ENCODE results near the gene LRBA. TPM values are rescaled to one million over a fixed set of nuclear protein-coding genes. Genes with fewer than 3 reads are reported as not detected.
"Not testable (repeated sequence)": the region's sequence is repeated elsewhere in the genome, so short reads cannot be mapped to it uniquely, and the experiment has no call there.

LRBA gene
- total and polyA plus RNA-seq, 8 donors: 7.3 to 156 (median 73.9) TPM

DNA sequence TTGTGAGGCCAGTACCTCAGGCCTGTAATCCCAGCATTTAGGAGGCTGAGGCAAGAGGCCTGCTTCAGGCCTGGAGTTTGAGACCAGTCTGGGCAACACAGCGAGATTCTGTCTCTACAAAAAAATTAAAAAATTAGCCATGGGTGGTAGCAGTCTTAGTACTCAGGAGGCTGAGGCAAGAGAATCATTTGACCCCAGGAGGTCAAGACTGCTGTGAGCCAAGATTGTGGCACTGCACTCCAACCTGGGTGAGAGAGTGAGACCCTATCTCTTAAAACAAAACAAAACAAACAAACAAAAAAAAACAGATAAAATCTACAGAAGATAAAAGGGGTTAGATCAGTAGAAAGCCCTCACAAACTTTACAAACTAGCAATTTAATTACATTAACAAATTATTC, 352.4 kb downstream of the LRBA start:
- Histone ChIP-seq H3K4me3 (no peak overlapping the region), H3K9me3 (no peaks in the 10 kb centered on the region), H3K4me1 (no peaks in the 10 kb centered on the region), H3K27ac (no peak overlapping the region), H3K36me3 (peaks cover 0 to 8% (median 0%) of the 10 kb centered on the region in 4 donors), H3K27me3 (no peaks in the 10 kb centered on the region)
- no peak for DNase-seq
- 92 to 100% (median 100%) methylated on average over 1 of the region's 1 CpG for WGBS, 5 donors
- TF ChIP-seq POLR2AphosphoS5 (IDR thresholded peaks at IDR 0.05) (no peak), POLR2A (IDR thresholded peaks at IDR 0.05) (no peak), EP300 (IDR thresholded peaks at IDR 0.05) (no peak)
- TF ChIP-seq, protein P1, sequence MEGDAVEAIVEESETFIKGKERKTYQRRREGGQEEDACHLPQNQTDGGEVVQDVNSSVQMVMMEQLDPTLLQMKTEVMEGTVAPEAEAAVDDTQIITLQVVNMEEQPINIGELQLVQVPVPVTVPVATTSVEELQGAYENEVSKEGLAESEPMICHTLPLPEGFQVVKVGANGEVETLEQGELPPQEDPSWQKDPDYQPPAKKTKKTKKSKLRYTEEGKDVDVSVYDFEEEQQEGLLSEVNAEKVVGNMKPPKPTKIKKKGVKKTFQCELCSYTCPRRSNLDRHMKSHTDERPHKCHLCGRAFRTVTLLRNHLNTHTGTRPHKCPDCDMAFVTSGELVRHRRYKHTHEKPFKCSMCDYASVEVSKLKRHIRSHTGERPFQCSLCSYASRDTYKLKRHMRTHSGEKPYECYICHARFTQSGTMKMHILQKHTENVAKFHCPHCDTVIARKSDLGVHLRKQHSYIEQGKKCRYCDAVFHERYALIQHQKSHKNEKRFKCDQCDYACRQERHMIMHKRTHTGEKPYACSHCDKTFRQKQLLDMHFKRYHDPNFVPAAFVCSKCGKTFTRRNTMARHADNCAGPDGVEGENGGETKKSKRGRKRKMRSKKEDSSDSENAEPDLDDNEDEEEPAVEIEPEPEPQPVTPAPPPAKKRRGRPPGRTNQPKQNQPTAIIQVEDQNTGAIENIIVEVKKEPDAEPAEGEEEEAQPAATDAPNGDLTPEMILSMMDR (IDR thresholded peaks at IDR 0.05): no peak
- intact Hi-C loops (cut with DNase I; ENCODE audit: low total_unique reads): no loop called here

DNA sequence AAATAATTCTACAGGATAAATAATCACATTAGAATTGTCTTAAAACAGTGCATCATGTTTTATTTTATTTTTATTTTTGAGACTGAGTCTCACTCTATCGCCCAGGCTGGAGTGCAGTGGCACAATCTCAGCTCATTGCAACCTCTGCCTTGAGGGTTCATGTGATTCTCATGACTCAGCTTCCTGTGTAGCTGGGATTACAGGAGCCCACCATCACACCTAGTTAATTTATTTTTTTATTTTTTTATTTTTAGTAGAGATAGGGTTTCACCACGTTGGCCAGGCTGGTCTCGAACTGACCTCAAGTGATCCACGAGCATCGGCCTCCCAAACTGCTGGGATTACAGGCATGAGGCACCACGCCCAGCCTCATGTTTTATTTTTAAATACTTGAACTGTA, 353.5 kb downstream of the LRBA start:
- H3K4me3 ChIP-seq; DNase-seq; intact Hi-C loops (cut with DNase I; ENCODE audit: low total_unique reads); H3K4me1 ChIP-seq; H3K27me3 ChIP-seq; H3K27ac ChIP-seq; H3K9me3 ChIP-seq; H3K36me3 ChIP-seq: not testable (repeated sequence)
- WGBS, 5 donors: 91 to 95% (median 93%) methylated on average over 6 of the region's 6 CpGs

DNA sequence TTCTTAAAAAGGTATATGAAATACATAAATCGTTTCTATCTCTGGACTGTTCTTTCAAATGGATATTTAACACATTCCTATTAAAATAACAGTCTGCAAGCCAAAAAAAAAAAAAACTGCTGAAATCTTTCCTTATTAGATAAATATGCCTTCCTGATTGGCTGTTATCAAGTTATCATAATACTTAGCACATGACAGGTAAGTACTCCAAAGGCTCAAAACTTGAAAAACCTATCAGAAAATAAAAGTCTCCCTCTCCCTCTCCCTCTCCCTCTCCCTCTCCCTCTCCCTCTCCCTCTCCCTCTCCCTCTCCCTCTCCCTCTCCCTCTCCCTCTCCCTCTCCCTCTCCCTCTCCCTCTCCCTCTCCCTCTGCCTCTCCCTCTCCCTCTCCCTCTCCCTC, 356.8 kb downstream of the LRBA start:
- 89 to 95% (median 93%) methylated on average over 1 of the region's 1 CpG for WGBS, 5 donors
- not testable (repeated sequence) for H3K9me3 ChIP-seq

DNA sequence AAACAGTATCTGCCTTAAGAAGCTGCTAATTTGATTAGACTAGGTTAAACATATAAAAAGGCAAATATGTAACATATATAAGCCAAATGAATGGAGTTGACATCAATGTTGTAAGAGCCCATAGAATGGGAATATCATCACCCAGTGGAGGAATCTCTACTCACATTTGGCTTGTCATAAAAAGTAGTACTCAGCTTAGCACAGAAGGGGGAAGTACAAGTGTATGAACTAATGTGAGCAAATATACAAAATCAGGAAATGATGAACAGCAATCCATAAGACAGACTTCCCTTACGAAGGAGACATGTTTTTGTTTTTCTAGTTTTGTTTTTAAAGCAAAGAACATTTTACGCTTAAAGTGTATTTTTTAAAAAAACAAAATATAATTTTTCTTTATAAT, 358.2 kb downstream of the LRBA start:
- H3K36me3 ChIP-seq: no peaks in the 10 kb centered on the region
- intact Hi-C loops (cut with DNase I; ENCODE audit: low total_unique reads): no loop called here
- no peak overlapping the region for H3K4me3 ChIP-seq
- H3K4me1 ChIP-seq: no peaks in the 10 kb centered on the region
- TF ChIP-seq EP300 (IDR thresholded peaks at IDR 0.05): no peak
- TF ChIP-seq, protein P1 (IDR thresholded peaks at IDR 0.05): no peak
- no peak for TF ChIP-seq POLR2A (IDR thresholded peaks at IDR 0.05)
- TF ChIP-seq POLR2AphosphoS5 (IDR thresholded peaks at IDR 0.05): no peak
- H3K27me3 ChIP-seq: no peaks in the 10 kb centered on the region
- H3K9me3 ChIP-seq: no peaks in the 10 kb centered on the region
- no peak overlapping the region for H3K27ac ChIP-seq
- no peak for DNase-seq
- WGBS, 5 donors: 79 to 96% (median 91%) methylated on average over 2 of the region's 2 CpGs

More for the DNA sequence above, 356.8 kb downstream of the LRBA start:
- H3K4me1 ChIP-seq; H3K4me3 ChIP-seq; H3K27me3 ChIP-seq; H3K36me3 ChIP-seq; intact Hi-C loops (cut with DNase I; ENCODE audit: low total_unique reads); H3K27ac ChIP-seq; DNase-seq: not testable (repeated sequence)

DNA sequence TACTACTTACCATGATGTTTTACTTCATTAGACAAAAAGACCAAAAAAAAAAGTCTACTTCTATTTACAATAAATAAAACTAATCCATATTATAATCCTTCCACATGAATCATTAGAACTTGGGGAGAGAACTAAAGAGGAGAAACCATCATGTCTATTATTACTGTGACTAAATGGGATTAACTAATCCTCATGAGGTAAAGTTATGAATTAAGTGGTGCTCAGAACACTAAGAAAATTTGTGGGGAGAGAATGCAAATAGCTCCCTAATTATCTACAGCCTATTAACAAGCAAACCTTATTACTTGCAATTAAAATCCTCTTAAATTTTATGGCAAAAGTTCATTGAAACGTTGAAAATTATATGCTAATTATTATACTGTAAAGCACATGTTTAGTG, 364.3 kb downstream of the LRBA start:
- no peak for DNase-seq
- WGBS, 5 donors: 79 to 91% (median 83%) methylated on average over 1 of the region's 1 CpG
- no peaks in the 10 kb centered on the region for H3K27me3 ChIP-seq
- TF ChIP-seq EP300 (IDR thresholded peaks at IDR 0.05): no peak
- TF ChIP-seq POLR2A (IDR thresholded peaks at IDR 0.05): no peak
- no peak for TF ChIP-seq POLR2AphosphoS5 (IDR thresholded peaks at IDR 0.05)
- TF ChIP-seq, protein P1 (IDR thresholded peaks at IDR 0.05): no peak
- H3K9me3 ChIP-seq: no peaks in the 10 kb centered on the region
- intact Hi-C loops (cut with DNase I; ENCODE audit: low total_unique reads): no loop called here
- no peak overlapping the region for H3K4me3 ChIP-seq
- H3K27ac ChIP-seq: no peak overlapping the region
- no peaks in the 10 kb centered on the region for H3K4me1 ChIP-seq
- H3K36me3 ChIP-seq: no peaks in the 10 kb centered on the region

All from stomach (tissue), 9 donors.